Panc1 (cell line): ENCODE data around the gene FAM163A. TPM values are rescaled to one million over a fixed set of nuclear protein-coding genes. Genes with fewer than 3 reads are reported as not detected.

Experiments
- ATAC-seq: fragments of 200-7000 bp; cut with Tn5 transposase; 2 replicates; pipeline ENCODE4 v1.9.1; 2020; ENCODE audit warnings: mild to moderate bottlenecking, moderate library complexity
- BruUV-seq: library from RNA; stranded (reverse); fragments of 400-500 nt; replicated peaks from 2 replicates; lab custom pipeline; 2021; lab: Mats Ljungman, UMichigan
- CTCF ChIA-PET: fragments of 300-600 bp; sonication (Branson Sonifier 250); formaldehyde crosslinking; loops from one replicate; lab custom pipeline; 2022; ENCODE audit warnings: antibody characterized with exemption; lab: Charles Lee
- POLR2A ChIA-PET: fragments of 300-600 bp; sonication (Branson Sonifier 250); formaldehyde crosslinking; loops from one replicate; lab custom pipeline; 2022; ENCODE audit warnings: antibody characterized with exemption; lab: Charles Lee
- DNase-seq: peaks from one replicate; pipeline ENCODE4 v3.0.0-alpha.2; 2010; ENCODE audit warnings: low read depth, low spot score
- H3K27ac ChIP-seq: 2 replicates; pipeline ENCODE4 v1.5.1; 2011; ENCODE audit warnings: mild to moderate bottlenecking, low read length, inconsistent platforms
- H3K27me3 ChIP-seq: fragments of 200-500 bp; sonication (Bioruptor generic); 2 replicates; pipeline ENCODE4 v1.6.0; 2014; ENCODE audit warnings: low read length, inconsistent platforms; ENCODE audit not compliant: control insufficient read depth, insufficient read depth
- H3K36me3 ChIP-seq: fragments of 200-500 bp; sonication (Bioruptor generic); 2 replicates; pipeline ENCODE4 v1.5.1; 2014; ENCODE audit warnings: inconsistent platforms, mild to moderate bottlenecking, low read length, moderate library complexity; ENCODE audit not compliant: control insufficient read depth, insufficient read depth
- H3K4me1 ChIP-seq: 2 replicates; pipeline ENCODE4 v1.5.1; 2011; ENCODE audit warnings: inconsistent platforms, mild to moderate bottlenecking, low read length, moderate library complexity; ENCODE audit not compliant: control insufficient read depth, insufficient read depth
- H3K4me3 ChIP-seq, 2 experiments: 2 replicates each; pipeline ENCODE4 v1.5.1; 2011 to 2012; ENCODE audit warnings: low read depth in 2 of 2, low read length in 2 of 2, mild to moderate bottlenecking in 2 of 2, inconsistent platforms in 1 of 2, moderate library complexity in 1 of 2
- H3K9me3 ChIP-seq: fragments of 200-500 bp; sonication (Bioruptor generic); 2 replicates; pipeline ENCODE4 v1.5.1; 2014; ENCODE audit warnings: low read depth, mild to moderate bottlenecking, inconsistent platforms, low read length, moderate library complexity; ENCODE audit not compliant: control insufficient read depth, insufficient read depth
- CTCF ChIP-seq: fragments of 450-650 bp; IDR thresholded peaks from 2 replicates; pipeline ENCODE4 v1.5.1; 2017; ENCODE audit warnings: mild to moderate bottlenecking
- POLR2AphosphoS5 ChIP-seq: IDR thresholded peaks from 2 replicates; pipeline ENCODE4 v1.6.1; 2012; ENCODE audit warnings: mild to moderate bottlenecking, low read depth, low read length, moderate library complexity
- REST ChIP-seq, 2 experiments: IDR thresholded peaks; 2 replicates each; pipeline ENCODE4 v1.6.1; 2011 to 2012; ENCODE audit warnings: low read depth in 2 of 2, control low read depth in 1 of 2, low read length in 1 of 2, mild to moderate bottlenecking in 1 of 2, moderate library complexity in 1 of 2; ENCODE audit not compliant: insufficient read depth in 1 of 2
- SIN3A ChIP-seq: IDR thresholded peaks from 2 replicates; pipeline ENCODE4 v1.6.1; 2012; ENCODE audit warnings: low read depth, mild to moderate bottlenecking, low read length, moderate library complexity, borderline replicate concordance; ENCODE audit not compliant: insufficient read depth
- TCF7L2 ChIP-seq: IDR thresholded peaks from 2 replicates; pipeline ENCODE4 v1.6.1; 2011; ENCODE audit warnings: mild to moderate bottlenecking, low read depth, low read length, inconsistent platforms
- in situ Hi-C: cut with HindIII; loops from 2 replicates; pipeline ENCODE4 v1.10.0; 2016; ENCODE audit warnings: low sequenced_read_pairs, low pct_unique_long_range_greater_than_20kb
- intact Hi-C: fragments of 100-400 bp; cut with micrococcal nuclease; formaldehyde crosslinking; loops from one replicate; pipeline ENCODE4 v1.10.0; 2022; ENCODE audit not compliant: unreplicated experiment
- total RNA-seq: library from RNA; stranded (reverse); gene quantifications from one replicate; pipeline ENCODE4 v1.2.1, GENCODE V29; 2021; ENCODE audit not compliant: unreplicated experiment

Gene FAM163A
- total RNA-seq, 1 experiment from 2014 or later, result not detected

- Histone ChIP-seq H3K27ac (no peak overlapping the region), H3K4me3 (no peak overlapping the region), H3K4me1 (no peaks in the 10 kb centered on the region), H3K36me3 (no peaks in the 10 kb centered on the region), H3K9me3 (no peaks in the 10 kb centered on the region), H3K27me3 (0 out of 2 replicates have a peak, but pooled peaks cover 2% of the 10 kb centered on the region)
- in situ Hi-C loops (no loop called here), intact Hi-C loops (no loop called here)
- ChIA-PET POLR2A (no interaction called here), CTCF (interaction anchor here (0.7 to 1.7 kb wide), 2 partner anchors 17 to 18 kb away, joined by 3 to 4 read pairs; no protein-coding TSS in a partner anchor)
- DNase-seq (no peak), ATAC-seq (no peak)
- BruUV-seq, result no TSS peak
- no peak for TF ChIP-seq REST (IDR thresholded peaks at IDR 0.05; ENCODE audit: insufficient read depth in 1 of 2, low read depth in 2 of 2, low read length in 1 of 2)
- TF ChIP-seq CTCF, result no peak
- TF ChIP-seq SIN3A, result no peak
- TF ChIP-seq POLR2AphosphoS5, result no peak
- no peak for TF ChIP-seq TCF7L2
Measured at GRCh38 chr1:179826626-179827280, 83.7 kb downstream of the FAM163A start.

GRCh38 chr1:179828554-179829110 lies 85.5 kb downstream of the FAM163A start:
- 0 out of 2 replicates have a peak, but pooled peaks cover 2% of the 10 kb centered on the region for H3K27me3 ChIP-seq
- in situ Hi-C loops (no loop called here), intact Hi-C loops (no loop called here)
- ChIA-PET POLR2A (no interaction called here), CTCF (interaction anchor here (1.2 to 1.7 kb wide), 2 partner anchors 14 to 19 kb away, joined by 4 read pairs; no protein-coding TSS in a partner anchor)
- no peaks in the 10 kb centered on the region for H3K4me1 ChIP-seq
- no TSS peak for BruUV-seq
- no peak for DNase-seq
- H3K9me3 ChIP-seq, result no peaks in the 10 kb centered on the region
- no peak for TF ChIP-seq POLR2AphosphoS5
- no peak for TF ChIP-seq CTCF
- TF ChIP-seq TCF7L2, result no peak
- TF ChIP-seq REST (IDR thresholded peaks at IDR 0.05; ENCODE audit: insufficient read depth in 1 of 2, low read depth in 2 of 2, low read length in 1 of 2), result no peak
- no peak for TF ChIP-seq SIN3A
- ATAC-seq, result no peak
- no peak overlapping the region for H3K27ac ChIP-seq
- H3K36me3 ChIP-seq, result no peaks in the 10 kb centered on the region
- no peak overlapping the region for H3K4me3 ChIP-seq
